CD14-positive monocyte (primary cell): ENCODE data around the gene TMEM170A. TPM values are rescaled to one million over a fixed set of nuclear protein-coding genes. Genes with fewer than 3 reads are reported as not detected.
A peak's percentile ranks its signal among the peaks of the same experiment; 100 is the strongest.
"Not testable (repeated sequence)": the region's sequence is repeated elsewhere in the genome, so short reads cannot be mapped to it uniquely, and the experiment has no call there.

Experiments
- DNase-seq, 3 donors: peaks; one replicate each; pipeline ENCODE4 v3.0.0-alpha.2; 2011 to 2022
- H2AFZ ChIP-seq: 2 replicates; pipeline ENCODE4 v1.6.0; 2012; ENCODE audit warnings: mild to moderate bottlenecking, low read depth, low read length, inconsistent platforms; ENCODE audit not compliant: insufficient read depth, poor library complexity, severe bottlenecking
- H3K27ac ChIP-seq, 2 donors: 1 replicate in 1 of 2; 2 replicates in 1 of 2; pipeline ENCODE4 v1.5.1; 2012 to 2013; ENCODE audit warnings: low read length in 2 of 2, control low read depth in 1 of 2, inconsistent platforms in 1 of 2, low read depth in 1 of 2, mild to moderate bottlenecking in 1 of 2
- H3K27me3 ChIP-seq, 2 donors: one replicate each; pipeline versions ENCODE4 v1.6.0 to v1.6.1; 2011 to 2013; ENCODE audit warnings: low read length in 2 of 2; ENCODE audit not compliant: control insufficient read depth in 2 of 2, insufficient read depth in 2 of 2
- H3K36me3 ChIP-seq, 2 donors: replicated peaks in 1 of 2; 1 replicate in 1 of 2; 2 replicates in 1 of 2; pipeline versions ENCODE4 v1.5.1 to v1.6.1; 2012 to 2013; ENCODE audit warnings: low read length in 2 of 2, control low read depth in 1 of 2, inconsistent platforms in 1 of 2, mild to moderate bottlenecking in 1 of 2; ENCODE audit not compliant: insufficient read depth in 2 of 2, control insufficient read depth in 1 of 2
- H3K4me1 ChIP-seq, 2 donors: 1 replicate in 1 of 2; 2 replicates in 1 of 2; pipeline versions ENCODE4 v1.5.1 to v1.6.1; 2012 to 2013; ENCODE audit warnings: low read length in 2 of 2, control low read depth in 1 of 2, inconsistent platforms in 1 of 2, mild to moderate bottlenecking in 1 of 2, moderate library complexity in 1 of 2; ENCODE audit not compliant: insufficient read depth in 2 of 2, control insufficient read depth in 1 of 2
- H3K4me2 ChIP-seq: replicated peaks from 2 replicates; pipeline ENCODE3; 2012; ENCODE audit warnings: low read length, moderate library complexity, mild to moderate bottlenecking; ENCODE audit not compliant: poor library complexity, severe bottlenecking; ENCODE audit errors: extremely low read depth
- H3K4me3 ChIP-seq, 3 experiments: fragments of 200-600 bp in 1 of 3; sonication (generic) in 1 of 3; replicated peaks in 1 of 3; 1 replicate in 2 of 3; 2 replicates in 1 of 3; pipeline ENCODE4 v1.5.1; 2011 to 2013; ENCODE audit warnings: low read length in 3 of 3, mild to moderate bottlenecking in 3 of 3, control low read depth in 2 of 3, low read depth in 2 of 3, inconsistent platforms in 1 of 3, moderate library complexity in 1 of 3
- H3K79me2 ChIP-seq: 2 replicates; pipeline ENCODE4 v1.6.0; 2012; ENCODE audit warnings: mild to moderate bottlenecking, control low read depth, inconsistent platforms, low read length, moderate library complexity; ENCODE audit not compliant: insufficient read depth
- H3K9ac ChIP-seq: 2 replicates; pipeline ENCODE4 v1.6.0; 2017; ENCODE audit warnings: low read length, mild to moderate bottlenecking; ENCODE audit not compliant: insufficient read depth, poor library complexity, severe bottlenecking
- H3K9me3 ChIP-seq, 2 donors: replicated peaks in 1 of 2; 1 replicate in 1 of 2; 2 replicates in 1 of 2; pipeline versions ENCODE4 v1.5.1 to v1.6.1; 2012 to 2013; ENCODE audit warnings: low read length in 2 of 2, control low read depth in 1 of 2; ENCODE audit not compliant: control insufficient read depth in 1 of 2, insufficient read depth in 1 of 2
- H4K20me1 ChIP-seq: 2 replicates; pipeline ENCODE4 v1.6.0; 2012; ENCODE audit warnings: mild to moderate bottlenecking, low read length, control low read depth, moderate library complexity; ENCODE audit not compliant: insufficient read depth
- H3K27ac Mint-ChIP-seq, 7 donors: one replicate each; pipeline ENCODE4 v1.8.0; 2020; ENCODE audit warnings: mild to moderate bottlenecking in 7 of 7, mixed read lengths in 7 of 7, moderate library complexity in 6 of 7, inconsistent platforms in 2 of 7
- H3K27me3 Mint-ChIP-seq, 3 donors: one replicate each; pipeline ENCODE4 v1.8.0; 2021 to 2022; ENCODE audit warnings: low read depth in 3 of 3, mild to moderate bottlenecking in 3 of 3, mixed read lengths in 3 of 3, moderate library complexity in 3 of 3, inconsistent platforms in 1 of 3
- H3K36me3 Mint-ChIP-seq, 2 donors: one replicate each; pipeline ENCODE4 v1.8.0; 2020; ENCODE audit warnings: mixed read lengths in 2 of 2, inconsistent platforms in 1 of 2, mild to moderate bottlenecking in 1 of 2
- H3K4me1 Mint-ChIP-seq: one replicate; pipeline ENCODE4 v1.8.0; 2020; ENCODE audit warnings: mild to moderate bottlenecking, mixed read lengths
- H3K4me3 Mint-ChIP-seq, 2 donors: one replicate each; pipeline ENCODE4 v1.8.0; 2020; ENCODE audit warnings: mild to moderate bottlenecking in 2 of 2, mixed read lengths in 2 of 2, moderate library complexity in 1 of 2
- H3K9me3 Mint-ChIP-seq, 7 donors: one replicate each; pipeline ENCODE4 v1.8.0; 2020 to 2022; ENCODE audit warnings: mixed read lengths in 7 of 7, mild to moderate bottlenecking in 6 of 7, moderate library complexity in 6 of 7, inconsistent platforms in 2 of 7
- CTCF ChIP-seq: fragments of 200-600 bp; IDR thresholded peaks from one replicate; pipeline ENCODE4 v1.8.0; 2022; ENCODE audit warnings: antibody characterized with exemption, mild to moderate bottlenecking
- WGBS: methylation state at CpG from one replicate; pipeline ENCODE4 v1.1.5; 2013; ENCODE audit warnings: missing lambda C conversion rate; ENCODE audit not compliant: insufficient coverage; 5-methylcytosine and 5-hydroxymethylcytosine counted together
- intact Hi-C, 2 donors: fragments of 100-400 bp; cut with micrococcal nuclease; formaldehyde crosslinking; loops; one replicate each; pipeline versions ENCODE4 v1.15.0 to v1.15.1; 2023
- polyA plus RNA-seq, 3 donors: library from polyadenylated mRNA; depleted of rRNA in 1 of 3; unstranded in 2 of 3; stranded (reverse) in 1 of 3; fragments of 300-500 nt in 2 of 3; fragments of >200 nt in 1 of 3; fragmentation: Illumina TruSeq in 2 of 3; gene quantifications; 1 replicate in 2 of 3; 2 replicates in 1 of 3; pipeline ENCODE4 v1.2.3, GENCODE V29; 2012 to 2021

Gene TMEM170A
- polyA plus RNA-seq, 3 donors = 17.9 to 31.6 (median 25.4) TPM

DNA sequence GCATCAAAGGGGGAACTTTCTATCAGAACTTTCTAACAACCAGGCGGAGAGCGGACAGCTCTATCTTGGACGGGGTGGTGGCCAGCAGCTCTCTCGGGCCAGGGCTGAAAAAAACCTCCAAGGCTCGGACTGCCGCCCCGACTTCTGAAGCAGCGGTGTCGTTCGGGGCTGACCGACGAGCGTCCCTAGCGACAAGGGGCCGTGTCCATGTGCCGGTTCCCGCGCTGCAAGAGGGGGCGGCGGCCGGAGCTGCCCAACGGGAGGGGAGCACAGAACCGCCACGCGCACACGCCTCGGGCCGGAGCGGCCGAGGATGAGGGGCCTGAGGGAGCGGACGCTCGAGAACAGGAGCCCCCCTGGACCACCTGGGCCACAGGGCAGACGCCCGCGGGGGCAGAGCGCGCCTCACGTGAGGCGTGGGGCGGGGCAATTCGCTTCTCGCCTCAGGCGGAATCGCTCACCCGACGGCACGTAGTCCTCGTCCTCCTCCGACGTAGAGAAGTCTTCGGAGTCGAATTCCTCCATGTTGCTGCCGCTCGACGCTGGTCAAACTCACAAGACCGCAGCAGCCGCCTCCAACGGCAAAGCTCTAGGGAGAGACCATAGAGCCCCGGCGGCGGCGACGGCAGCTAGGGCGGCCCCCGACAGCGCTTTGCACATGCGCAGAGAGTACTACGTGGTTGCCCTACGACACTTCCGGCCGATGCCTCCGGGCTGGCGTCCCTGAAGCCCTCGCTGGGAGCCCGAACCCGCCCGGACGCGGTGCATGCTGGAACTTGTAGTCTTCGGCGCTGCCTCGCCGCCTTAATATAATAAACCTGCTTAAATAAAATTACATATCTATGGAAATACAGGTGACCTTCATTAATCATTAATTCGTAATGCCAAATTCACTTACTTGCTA, 31.4 kb downstream of the TMEM170A start, which contains the start of gene CFDP1:
CFDP1 (minus strand) TSS at position 676 of the 904 bp plus-strand sequence; CDS start at position 525, 151 bp downstream.
- H3K9me3 ChIP-seq = no peaks in the 10 kb centered on the region
- H4K20me1 ChIP-seq = no peaks in the 10 kb centered on the region
- Mint-ChIP-seq H3K27me3 (peaks cover 0 to 10% (median 3%) of the 10 kb centered on the region in 3 donors), H3K36me3 (peaks cover 3 to 10% of the 10 kb centered on the region in 2 donors), H3K4me1 (peaks cover 30% of the 10 kb centered on the region), H3K27ac (peak within 1 kb of the TSS; percentile 95 to 100 (median 99)), H3K9me3 (peaks cover 0 to 4% (median 0%) of the 10 kb centered on the region in 7 donors), H3K4me3 (peak within 1 kb of the TSS; percentile 76 to 99)
- H3K9ac ChIP-seq = peak within 1 kb of the TSS; percentile 96
- H3K79me2 ChIP-seq = peaks cover 27% of the 10 kb centered on the region
- peak within 1 kb of the TSS; percentile 92 for H2AFZ ChIP-seq
- no peaks in the 10 kb centered on the region for H3K27me3 ChIP-seq
- H3K4me2 ChIP-seq = peak within 1 kb of the TSS; percentile 85
- H3K4me1 ChIP-seq = peaks cover 16 to 26% of the 10 kb centered on the region in 2 donors
- peak within 1 kb of the TSS; percentile 74 to 91 (median 83) for H3K4me3 ChIP-seq
- H3K27ac ChIP-seq = peak within 1 kb of the TSS; percentile 96 to 99
- DNase-seq = peak; percentile 93 to 95 (median 94)
- under 1% methylated on average over 74 of the region's 85 CpGs for WGBS
- TF ChIP-seq CTCF = no peak
- H3K36me3 ChIP-seq = no peaks in the 10 kb centered on the region
- intact Hi-C loops = loop anchor here (5.0 to 10.0 kb wide), 4 partner anchors 84 to 192 kb away; partner anchors contain the start of genes ADAT1 (in 2 of the 2) and GABARAPL2 (in 2 of the 2)

DNA sequence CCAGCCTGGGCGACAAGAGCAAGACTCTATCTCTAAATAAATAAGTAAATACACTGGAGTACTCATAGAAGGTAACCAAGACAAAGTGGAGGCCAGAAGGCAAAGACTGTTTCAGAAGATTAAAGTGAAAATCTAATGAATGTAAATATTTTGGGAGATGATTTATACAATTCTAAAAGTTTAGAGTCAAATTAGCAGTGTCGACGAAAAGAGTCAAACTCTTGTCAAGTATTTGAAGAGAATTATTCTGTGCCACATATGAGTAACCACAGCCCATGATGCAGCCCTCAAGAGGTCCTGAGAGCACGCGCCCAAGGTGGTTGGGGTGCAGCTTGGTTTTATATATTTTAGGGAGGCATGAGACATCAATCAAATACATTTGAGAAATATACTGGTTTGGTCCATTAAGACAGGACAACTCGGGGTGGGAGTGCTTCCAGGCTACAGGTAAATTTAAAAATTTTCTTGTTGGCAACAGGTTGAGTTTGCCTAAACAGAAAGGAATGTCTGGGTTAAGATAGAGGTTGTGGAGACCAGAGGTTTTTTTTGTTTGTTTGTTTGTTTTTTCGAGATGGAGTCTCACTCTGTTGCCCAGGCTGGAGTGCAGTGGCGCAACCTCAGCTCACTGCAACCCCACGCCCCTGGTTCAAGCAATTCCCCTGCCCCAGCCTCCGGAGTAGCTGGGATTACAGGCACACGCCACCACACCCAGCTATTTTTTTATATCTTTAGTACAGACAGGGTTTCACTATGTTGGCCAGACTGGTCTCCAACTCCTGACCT, 34.7 kb downstream of the TMEM170A start:
- Histone ChIP-seq H3K9me3 (no peaks in the 10 kb centered on the region), H4K20me1 (no peaks in the 10 kb centered on the region), H2AFZ (no peak overlapping the region), H3K79me2 (peaks cover 40% of the 10 kb centered on the region), H3K9ac (no peak overlapping the region), H3K4me3 (no peak overlapping the region), H3K27me3 (no peaks in the 10 kb centered on the region), H3K27ac (no peak overlapping the region), H3K36me3 (no peaks in the 10 kb centered on the region), H3K4me1 (peaks cover 15 to 25% of the 10 kb centered on the region in 2 donors), H3K4me2 (no peak overlapping the region)
- H3K27me3 Mint-ChIP-seq = peaks cover 0 to 3% (median 2%) of the 10 kb centered on the region in 3 donors
- H3K27ac Mint-ChIP-seq = no peak overlapping the region
- H3K36me3 Mint-ChIP-seq = peaks cover 10% of the 10 kb centered on the region in 2 donors
- no peak for DNase-seq
- no peak overlapping the region for H3K4me3 Mint-ChIP-seq
- WGBS = 100% methylated on average over 5 of the region's 11 CpGs
- peaks cover 0 to 3% (median 0%) of the 10 kb centered on the region in 7 donors for H3K9me3 Mint-ChIP-seq
- no peak for TF ChIP-seq CTCF
- intact Hi-C loops = loop anchor here (5.0 to 10.0 kb wide), 4 partner anchors 87 to 195 kb away; partner anchors contain the start of genes ADAT1 (in 2 of the 2) and GABARAPL2 (in 2 of the 2)
- peaks cover 26% of the 10 kb centered on the region for H3K4me1 Mint-ChIP-seq

DNA sequence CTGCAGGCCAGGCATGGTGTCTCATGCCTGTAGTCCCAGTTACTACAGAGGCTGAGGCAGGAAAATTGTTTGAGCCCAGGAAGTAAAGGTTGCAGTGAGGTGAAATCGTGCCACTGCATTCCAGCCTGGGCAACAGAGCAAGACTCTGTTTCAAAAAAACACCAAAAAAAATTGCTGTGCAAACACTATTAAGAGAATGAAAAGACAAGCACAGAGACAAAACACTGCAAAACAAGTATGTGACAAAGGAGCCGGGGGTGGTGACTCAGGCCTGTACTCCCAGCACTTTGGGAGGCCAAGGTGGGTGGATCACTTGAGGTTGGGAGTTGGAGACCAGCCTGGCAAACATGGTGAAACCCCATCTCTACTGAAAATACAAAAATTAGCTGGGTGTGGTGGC, 38.0 kb downstream of the TMEM170A start:
- H3K27me3 ChIP-seq, H3K4me3 ChIP-seq, H3K4me1 Mint-ChIP-seq, H3K9me3 Mint-ChIP-seq, H3K4me1 ChIP-seq, H2AFZ ChIP-seq, H3K4me2 ChIP-seq, H3K27ac ChIP-seq, H3K4me3 Mint-ChIP-seq, H3K27me3 Mint-ChIP-seq, intact Hi-C loops, H3K36me3 Mint-ChIP-seq, DNase-seq, H3K9ac ChIP-seq, H3K9me3 ChIP-seq, H4K20me1 ChIP-seq, H3K36me3 ChIP-seq: not testable (repeated sequence)
- H3K27ac Mint-ChIP-seq = peak overlapping the region in 1 of 7 donors; percentile 45
- H3K79me2 ChIP-seq = peaks cover 49% of the 10 kb centered on the region
- WGBS = no CpG with 5 or more reads among the region's 2 CpGs
